CD4-positive, alpha-beta T cell (primary cell): Measurements from ENCODE around the gene LRRFIP2. TPM values are rescaled to one million over a fixed set of nuclear protein-coding genes. Genes with fewer than 3 reads are reported as not detected.

ENCODE experiments used
- ATAC-seq: fragments of 200-7000 bp; cut with Tn5 transposase; one replicate; pipeline ENCODE4 v1.10.0; 2022; ENCODE audit warnings: mild to moderate bottlenecking; ENCODE audit not compliant: poor library complexity
- CTCF ChIA-PET: fragments of 350-600 bp; sonication (Branson Sonifier 250); formaldehyde crosslinking; loops from one replicate; lab custom pipeline; 2021; ENCODE audit warnings: antibody characterized with exemption, inconsistent platforms; lab: Charles Lee
- POLR2A ChIA-PET: fragments of 350-600 bp; sonication (Branson Sonifier 250); formaldehyde crosslinking; loops from one replicate; lab custom pipeline; 2021; ENCODE audit warnings: antibody characterized with exemption, inconsistent platforms; lab: Charles Lee
- DNase-seq, 14 experiments: peaks; one replicate each; pipeline ENCODE4 v3.0.0-alpha.2; 2013 to 2020; ENCODE audit warnings: mixed read lengths in 2 of 14
- H3K27ac ChIP-seq, 2 donors: one replicate each; pipeline versions ENCODE4 v1.5.1 to v1.7.0; 2013; ENCODE audit warnings: low read length in 2 of 2, low read depth in 1 of 2, mild to moderate bottlenecking in 1 of 2
- H3K27me3 ChIP-seq, 2 experiments: 1 replicate in 1 of 2; 2 replicates in 1 of 2; pipeline versions ENCODE4 v1.6.1 to v1.7.0; 2013; ENCODE audit warnings: low read length in 2 of 2, control low read depth in 1 of 2, mild to moderate bottlenecking in 1 of 2, moderate library complexity in 1 of 2; ENCODE audit not compliant: insufficient read depth in 2 of 2, control insufficient read depth in 1 of 2
- H3K36me3 ChIP-seq: one replicate; pipeline ENCODE4 v1.6.1; 2013; ENCODE audit warnings: low read length, control low read depth; ENCODE audit not compliant: insufficient read depth
- H3K4me1 ChIP-seq: one replicate; pipeline ENCODE4 v1.6.1; 2013; ENCODE audit warnings: low read length, control low read depth; ENCODE audit not compliant: insufficient read depth
- H3K4me3 ChIP-seq: one replicate; pipeline ENCODE4 v1.5.1; 2013; ENCODE audit warnings: mild to moderate bottlenecking, low read length, moderate library complexity
- H3K9me3 ChIP-seq, 2 experiments: 1 replicate in 1 of 2; 2 replicates in 1 of 2; pipeline versions ENCODE4 v1.6.1 to v1.7.0; 2013; ENCODE audit warnings: low read length in 2 of 2, mild to moderate bottlenecking in 2 of 2, control low read depth in 1 of 2, moderate library complexity in 1 of 2; ENCODE audit not compliant: control insufficient read depth in 1 of 2, insufficient read depth in 1 of 2
- H3K27ac Mint-ChIP-seq: one replicate; pipeline ENCODE4 v1.8.0; 2020; ENCODE audit warnings: mixed read lengths
- H3K27me3 Mint-ChIP-seq: one replicate; pipeline ENCODE4 v1.8.0; 2021; ENCODE audit warnings: mixed read lengths
- H3K36me3 Mint-ChIP-seq: one replicate; pipeline ENCODE4 v1.8.0; 2021; ENCODE audit warnings: low read depth, mixed read lengths
- H3K4me1 Mint-ChIP-seq: one replicate; pipeline ENCODE4 v1.8.0; 2021; ENCODE audit warnings: low read depth, mixed read lengths
- H3K4me3 Mint-ChIP-seq: one replicate; pipeline ENCODE4 v1.8.0; 2020; ENCODE audit warnings: mild to moderate bottlenecking, mixed read lengths
- H3K9me3 Mint-ChIP-seq: one replicate; pipeline ENCODE4 v1.8.0; 2020; ENCODE audit warnings: mixed read lengths
- intact Hi-C, 2 experiments: fragments of 100-400 bp; cut with DNase I in 1 of 2; cut with micrococcal nuclease in 1 of 2; formaldehyde crosslinking; loops; one replicate each; pipeline versions ENCODE4 v1.15.1 to v1.9.0; 2023 to 2025; cut with DNase I, micrococcal nuclease
- total RNA-seq, 174 experiments: library from RNA in 2 of 174; stranded (reverse) in 2 of 174; gene quantifications; one replicate each; pipeline ENCODE4 v1.2.3 and lab custom pipeline; 2021 to 2026
- TF ChIP-seq, protein P1 (sequence below): fragments of 200-600 bp; IDR thresholded peaks from one replicate; pipeline ENCODE4 v1.8.0; 2022; ENCODE audit warnings: antibody characterized with exemption, mild to moderate bottlenecking

LRRFIP2 gene
- total RNA-seq, 2 experiments from 2014 or later, result 34.2 to 34.8 TPM

- no peak overlapping the region for H3K27ac ChIP-seq
- H3K36me3 Mint-ChIP-seq, result peaks cover 98% of the 10 kb centered on the region
- DNase-seq (no peak), ATAC-seq (no peak)
- TF ChIP-seq, protein P1, sequence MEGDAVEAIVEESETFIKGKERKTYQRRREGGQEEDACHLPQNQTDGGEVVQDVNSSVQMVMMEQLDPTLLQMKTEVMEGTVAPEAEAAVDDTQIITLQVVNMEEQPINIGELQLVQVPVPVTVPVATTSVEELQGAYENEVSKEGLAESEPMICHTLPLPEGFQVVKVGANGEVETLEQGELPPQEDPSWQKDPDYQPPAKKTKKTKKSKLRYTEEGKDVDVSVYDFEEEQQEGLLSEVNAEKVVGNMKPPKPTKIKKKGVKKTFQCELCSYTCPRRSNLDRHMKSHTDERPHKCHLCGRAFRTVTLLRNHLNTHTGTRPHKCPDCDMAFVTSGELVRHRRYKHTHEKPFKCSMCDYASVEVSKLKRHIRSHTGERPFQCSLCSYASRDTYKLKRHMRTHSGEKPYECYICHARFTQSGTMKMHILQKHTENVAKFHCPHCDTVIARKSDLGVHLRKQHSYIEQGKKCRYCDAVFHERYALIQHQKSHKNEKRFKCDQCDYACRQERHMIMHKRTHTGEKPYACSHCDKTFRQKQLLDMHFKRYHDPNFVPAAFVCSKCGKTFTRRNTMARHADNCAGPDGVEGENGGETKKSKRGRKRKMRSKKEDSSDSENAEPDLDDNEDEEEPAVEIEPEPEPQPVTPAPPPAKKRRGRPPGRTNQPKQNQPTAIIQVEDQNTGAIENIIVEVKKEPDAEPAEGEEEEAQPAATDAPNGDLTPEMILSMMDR, result no peak
- intact Hi-C loops, result loop anchor here in 1 of 2 experiments (5.0 kb wide), 1 partner anchor 184 kb away; no protein-coding TSS in a partner anchor
- ChIA-PET CTCF (no interaction called here), POLR2A (no interaction called here)
- no peaks in the 10 kb centered on the region for H3K27me3 Mint-ChIP-seq
- H3K36me3 ChIP-seq, result peaks cover 78% of the 10 kb centered on the region
- no peaks in the 10 kb centered on the region for H3K9me3 Mint-ChIP-seq
- H3K9me3 ChIP-seq, result no peaks in the 10 kb centered on the region
- H3K4me3 ChIP-seq, result no peak overlapping the region
- no peak overlapping the region for H3K27ac Mint-ChIP-seq
- no peak overlapping the region for H3K4me3 Mint-ChIP-seq
- no peaks in the 10 kb centered on the region for H3K4me1 ChIP-seq
- H3K27me3 ChIP-seq, result no peaks in the 10 kb centered on the region
- no peaks in the 10 kb centered on the region for H3K4me1 Mint-ChIP-seq
These were observed 146.1 kb downstream of the LRRFIP2 start for GRCh38 chr3:37028329-37028728.

DNA sequence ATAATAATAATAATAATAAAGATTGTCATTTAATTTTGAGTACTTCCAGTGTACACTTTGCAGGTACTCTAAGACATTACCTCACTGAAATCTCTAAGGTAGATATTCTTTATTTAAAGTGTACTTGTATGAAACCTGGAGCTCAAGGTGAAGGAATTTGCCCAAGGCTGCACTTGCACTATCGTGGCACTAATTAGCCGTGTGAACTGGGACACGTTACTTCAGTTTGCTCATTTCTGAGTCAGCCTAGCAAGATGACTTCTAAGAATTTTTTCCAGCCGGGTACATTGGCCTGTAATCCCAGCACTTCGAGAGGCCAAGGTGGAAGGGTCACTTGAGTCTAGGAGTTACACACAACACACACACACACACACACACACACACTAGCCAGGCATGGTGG is 147.5 kb downstream of the LRRFIP2 start:
- DNase-seq (no peak), ATAC-seq (no peak)
- no peak overlapping the region for H3K27ac Mint-ChIP-seq
- Histone ChIP-seq H3K27me3 (no peaks in the 10 kb centered on the region), H3K4me1 (no peaks in the 10 kb centered on the region), H3K9me3 (no peaks in the 10 kb centered on the region), H3K4me3 (no peak overlapping the region), H3K27ac (no peak overlapping the region), H3K36me3 (peaks cover 77% of the 10 kb centered on the region)
- CTCF ChIA-PET, result no interaction called here
- TF ChIP-seq, protein P1, result no peak
- H3K4me3 Mint-ChIP-seq, result no peak overlapping the region
- H3K4me1 Mint-ChIP-seq, result no peaks in the 10 kb centered on the region
- POLR2A ChIA-PET, result no interaction called here
- intact Hi-C loops, result loop anchor here in 1 of 2 experiments (5.0 kb wide), 1 partner anchor 185 kb away; no protein-coding TSS in a partner anchor
- H3K9me3 Mint-ChIP-seq, result no peaks in the 10 kb centered on the region
- no peaks in the 10 kb centered on the region for H3K27me3 Mint-ChIP-seq
- peaks cover 98% of the 10 kb centered on the region for H3K36me3 Mint-ChIP-seq

DNA sequence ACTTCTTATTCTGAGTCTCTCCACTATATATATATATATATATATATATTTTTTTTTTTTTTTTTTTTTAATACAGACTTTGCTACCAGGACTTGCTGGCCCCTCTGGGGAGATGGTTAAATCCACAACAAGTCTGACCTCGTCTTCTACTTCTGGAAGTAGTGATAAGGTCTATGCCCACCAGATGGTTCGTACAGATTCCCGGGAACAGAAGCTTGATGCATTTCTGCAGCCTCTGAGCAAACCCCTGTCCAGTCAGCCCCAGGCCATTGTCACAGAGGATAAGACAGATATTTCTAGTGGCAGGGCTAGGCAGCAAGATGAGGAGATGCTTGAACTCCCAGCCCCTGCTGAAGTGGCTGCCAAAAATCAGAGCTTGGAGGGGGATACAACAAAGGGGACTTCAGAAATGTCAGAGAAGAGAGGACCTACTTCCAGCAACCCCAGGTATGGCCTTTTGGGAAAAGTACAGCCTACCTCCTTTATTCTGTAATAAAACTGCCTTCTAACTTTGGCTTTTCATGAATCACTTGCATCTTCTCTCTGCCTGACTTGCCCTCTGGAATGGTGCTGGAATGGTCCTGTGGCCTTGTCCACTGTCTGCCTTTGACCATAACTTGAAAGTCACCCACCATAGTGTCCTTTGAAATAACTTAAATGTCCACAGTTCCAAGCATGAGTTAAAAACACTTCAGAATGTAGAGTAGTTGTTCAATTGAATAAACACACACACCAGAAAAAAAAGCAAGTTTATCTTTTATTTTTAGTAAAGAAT is 148.6 kb downstream of the LRRFIP2 start:
- Histone ChIP-seq H3K4me3 (no peak overlapping the region), H3K27ac (no peak overlapping the region), H3K4me1 (no peaks in the 10 kb centered on the region), H3K36me3 (peaks cover 78% of the 10 kb centered on the region), H3K9me3 (no peaks in the 10 kb centered on the region), H3K27me3 (no peaks in the 10 kb centered on the region)
- intact Hi-C loops, result loop anchor here in 1 of 2 experiments (5.0 kb wide), 1 partner anchor 187 kb away; no protein-coding TSS in a partner anchor
- no peaks in the 10 kb centered on the region for H3K9me3 Mint-ChIP-seq
- ChIA-PET POLR2A (no interaction called here), CTCF (interaction anchor here (1.5 kb wide), 1 partner anchor 11 kb away, joined by 4 read pairs; no protein-coding TSS in a partner anchor)
- no peaks in the 10 kb centered on the region for H3K27me3 Mint-ChIP-seq
- H3K4me1 Mint-ChIP-seq, result no peaks in the 10 kb centered on the region
- DNase-seq, result no peak
- peaks cover 98% of the 10 kb centered on the region for H3K36me3 Mint-ChIP-seq
- no peak overlapping the region for H3K4me3 Mint-ChIP-seq
- no peak overlapping the region for H3K27ac Mint-ChIP-seq
- no peak for ATAC-seq
- TF ChIP-seq, protein P1, result no peak
